Panc1 (cell line): ENCODE results near the gene IDUA. TPM values are rescaled to one million over a fixed set of nuclear protein-coding genes. Genes with fewer than 3 reads are reported as not detected.

ENCODE experiments used
- ATAC-seq: fragments of 200-7000 bp; cut with Tn5 transposase; 2 replicates; pipeline ENCODE4 v1.9.1; 2020; ENCODE audit warnings: mild to moderate bottlenecking, moderate library complexity
- BruUV-seq: library from RNA; stranded (reverse); fragments of 400-500 nt; replicated peaks from 2 replicates; lab custom pipeline; 2021; lab: Mats Ljungman, UMichigan
- CTCF ChIA-PET: fragments of 300-600 bp; sonication (Branson Sonifier 250); formaldehyde crosslinking; loops from one replicate; lab custom pipeline; 2022; ENCODE audit warnings: antibody characterized with exemption; lab: Charles Lee
- POLR2A ChIA-PET: fragments of 300-600 bp; sonication (Branson Sonifier 250); formaldehyde crosslinking; loops from one replicate; lab custom pipeline; 2022; ENCODE audit warnings: antibody characterized with exemption; lab: Charles Lee
- DNase-seq: peaks from one replicate; pipeline ENCODE4 v3.0.0-alpha.2; 2010; ENCODE audit warnings: low read depth, low spot score
- H3K27ac ChIP-seq: 2 replicates; pipeline ENCODE4 v1.5.1; 2011; ENCODE audit warnings: mild to moderate bottlenecking, low read length, inconsistent platforms
- H3K27me3 ChIP-seq: fragments of 200-500 bp; sonication (Bioruptor generic); 2 replicates; pipeline ENCODE4 v1.6.0; 2014; ENCODE audit warnings: low read length, inconsistent platforms; ENCODE audit not compliant: control insufficient read depth, insufficient read depth
- H3K36me3 ChIP-seq: fragments of 200-500 bp; sonication (Bioruptor generic); 2 replicates; pipeline ENCODE4 v1.5.1; 2014; ENCODE audit warnings: inconsistent platforms, mild to moderate bottlenecking, low read length, moderate library complexity; ENCODE audit not compliant: control insufficient read depth, insufficient read depth
- H3K4me1 ChIP-seq: 2 replicates; pipeline ENCODE4 v1.5.1; 2011; ENCODE audit warnings: inconsistent platforms, mild to moderate bottlenecking, low read length, moderate library complexity; ENCODE audit not compliant: control insufficient read depth, insufficient read depth
- H3K4me3 ChIP-seq, 2 experiments: 2 replicates each; pipeline ENCODE4 v1.5.1; 2011 to 2012; ENCODE audit warnings: low read depth in 2 of 2, low read length in 2 of 2, mild to moderate bottlenecking in 2 of 2, inconsistent platforms in 1 of 2, moderate library complexity in 1 of 2
- H3K9me3 ChIP-seq: fragments of 200-500 bp; sonication (Bioruptor generic); 2 replicates; pipeline ENCODE4 v1.5.1; 2014; ENCODE audit warnings: low read depth, mild to moderate bottlenecking, inconsistent platforms, low read length, moderate library complexity; ENCODE audit not compliant: control insufficient read depth, insufficient read depth
- CTCF ChIP-seq: fragments of 450-650 bp; IDR thresholded peaks from 2 replicates; pipeline ENCODE4 v1.5.1; 2017; ENCODE audit warnings: mild to moderate bottlenecking
- POLR2AphosphoS5 ChIP-seq: IDR thresholded peaks from 2 replicates; pipeline ENCODE4 v1.6.1; 2012; ENCODE audit warnings: mild to moderate bottlenecking, low read depth, low read length, moderate library complexity
- REST ChIP-seq, 2 experiments: IDR thresholded peaks; 2 replicates each; pipeline ENCODE4 v1.6.1; 2011 to 2012; ENCODE audit warnings: low read depth in 2 of 2, control low read depth in 1 of 2, low read length in 1 of 2, mild to moderate bottlenecking in 1 of 2, moderate library complexity in 1 of 2; ENCODE audit not compliant: insufficient read depth in 1 of 2
- SIN3A ChIP-seq: IDR thresholded peaks from 2 replicates; pipeline ENCODE4 v1.6.1; 2012; ENCODE audit warnings: low read depth, mild to moderate bottlenecking, low read length, moderate library complexity, borderline replicate concordance; ENCODE audit not compliant: insufficient read depth
- TCF7L2 ChIP-seq: IDR thresholded peaks from 2 replicates; pipeline ENCODE4 v1.6.1; 2011; ENCODE audit warnings: mild to moderate bottlenecking, low read depth, low read length, inconsistent platforms
- in situ Hi-C: cut with HindIII; loops from 2 replicates; pipeline ENCODE4 v1.10.0; 2016; ENCODE audit warnings: low sequenced_read_pairs, low pct_unique_long_range_greater_than_20kb
- intact Hi-C: fragments of 100-400 bp; cut with micrococcal nuclease; formaldehyde crosslinking; loops from one replicate; pipeline ENCODE4 v1.10.0; 2022; ENCODE audit not compliant: unreplicated experiment
- total RNA-seq: library from RNA; stranded (reverse); gene quantifications from one replicate; pipeline ENCODE4 v1.2.1, GENCODE V29; 2021; ENCODE audit not compliant: unreplicated experiment

Gene IDUA
- total RNA-seq, 1 experiment from 2014 or later, result 30.6 TPM

GRCh38 chr4:960140-960635, 26.7 kb upstream of the IDUA start:
- Histone ChIP-seq H3K27ac (no peak overlapping the region), H3K9me3 (no peaks in the 10 kb centered on the region), H3K27me3 (no peaks in the 10 kb centered on the region), H3K4me1 (no peaks in the 10 kb centered on the region), H3K4me3 (no peak overlapping the region), H3K36me3 (no peaks in the 10 kb centered on the region)
- no peak for TF ChIP-seq SIN3A
- peak; percentile 12; the same call in 1 of the 2 replicates for ATAC-seq
- in situ Hi-C loops, result no loop called here
- intact Hi-C loops, result no loop called here
- no TSS peak for BruUV-seq
- no peak for DNase-seq
- ChIA-PET POLR2A (no interaction called here), CTCF (interaction anchor here (0.6 kb wide), 1 partner anchor 36 kb away, joined by 3 read pairs; no protein-coding TSS in a partner anchor)

- TF ChIP-seq TCF7L2, result no peak
- no peak for TF ChIP-seq SIN3A
- intact Hi-C loops, result no loop called here
- POLR2A ChIA-PET, result no interaction called here
- no peak for ATAC-seq
- Histone ChIP-seq H3K36me3 (no peaks in the 10 kb centered on the region), H3K27ac (no peak overlapping the region), H3K4me1 (no peaks in the 10 kb centered on the region), H3K9me3 (no peaks in the 10 kb centered on the region), H3K27me3 (no peaks in the 10 kb centered on the region), H3K4me3 (no peak overlapping the region)
- in situ Hi-C loops, result no loop called here
- no TSS peak for BruUV-seq
- DNase-seq, result no peak
- CTCF ChIA-PET, result no interaction called here
These were observed 26.1 kb upstream of the IDUA start for GRCh38 chr4:960636-961350.

- no peaks in the 10 kb centered on the region for H3K36me3 ChIP-seq
- no peak overlapping the region for H3K4me3 ChIP-seq
- no peaks in the 10 kb centered on the region for H3K9me3 ChIP-seq
- H3K27me3 ChIP-seq, result no peaks in the 10 kb centered on the region
- no peaks in the 10 kb centered on the region for H3K4me1 ChIP-seq
- in situ Hi-C loops (no loop called here), intact Hi-C loops (no loop called here)
- BruUV-seq, result no TSS peak
- no peak for TF ChIP-seq POLR2AphosphoS5
- TF ChIP-seq CTCF, result no peak
- TF ChIP-seq REST (IDR thresholded peaks at IDR 0.05; ENCODE audit: insufficient read depth in 1 of 2, low read depth in 2 of 2, low read length in 1 of 2), result no peak
- no peak for TF ChIP-seq TCF7L2
- TF ChIP-seq SIN3A, result no peak
- ChIA-PET CTCF (interaction anchor here (0.6 kb wide), 1 partner anchor 77 kb away, joined by 3 read pairs; no protein-coding TSS in a partner anchor), POLR2A (no interaction called here)
- H3K27ac ChIP-seq, result no peak overlapping the region
- no peak for DNase-seq
- ATAC-seq, result no peak
These were observed 25.3 kb upstream of the IDUA start for GRCh38 chr4:961351-962230.
